ENCODE data around the gene LAPTM4A.
"Not testable (repeated sequence)": the region's sequence is repeated elsewhere in the genome, so short reads cannot be mapped to it uniquely, and the experiment has no call there.

The LAPTM4A gene

DNA sequence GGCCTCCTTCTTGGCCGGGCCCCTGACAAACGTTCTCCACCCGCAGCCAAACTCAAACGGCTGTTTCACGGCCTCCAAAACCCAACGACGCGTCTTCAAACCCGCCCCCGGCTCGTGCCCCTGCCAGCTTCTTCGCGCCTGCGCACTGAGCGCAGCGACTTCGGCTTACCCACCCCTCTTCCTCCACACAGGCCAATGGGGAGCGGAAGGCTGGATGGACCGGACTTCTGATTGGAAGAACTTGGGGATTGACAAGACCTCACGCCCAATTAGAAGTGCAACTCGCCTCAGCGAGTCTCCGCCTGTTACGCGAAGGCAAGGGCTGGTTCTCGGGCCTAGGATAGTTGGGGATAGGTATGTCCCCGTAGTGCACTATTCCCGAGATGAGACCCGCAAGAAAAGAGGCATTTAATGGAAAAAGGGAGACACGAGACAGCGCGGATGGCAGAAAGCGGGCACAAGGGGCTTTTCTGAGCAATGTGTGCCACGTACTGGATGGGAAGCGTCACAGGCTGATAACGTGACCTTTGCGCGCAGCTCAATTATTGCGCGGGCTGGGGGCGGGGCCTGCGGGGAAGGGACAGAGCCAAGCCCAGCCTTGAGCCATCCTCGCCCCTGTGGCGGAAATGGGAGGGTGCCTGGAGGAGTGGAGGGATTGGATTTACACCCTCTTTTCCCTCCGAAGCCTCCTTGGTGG, at the start of gene LAPTM4A:
LAPTM4A (minus strand) TSS at position 97 of the 697 bp plus-strand sequence. CDS start 108 bp downstream, outside the sequence.
- H3K4me3 ChIP-seq (ENCODE audit: low read depth, low read length): peak within 1 kb of the TSS; percentile 80
- peak; percentile 100 for DNase-seq (ENCODE audit: low read depth)

DNA sequence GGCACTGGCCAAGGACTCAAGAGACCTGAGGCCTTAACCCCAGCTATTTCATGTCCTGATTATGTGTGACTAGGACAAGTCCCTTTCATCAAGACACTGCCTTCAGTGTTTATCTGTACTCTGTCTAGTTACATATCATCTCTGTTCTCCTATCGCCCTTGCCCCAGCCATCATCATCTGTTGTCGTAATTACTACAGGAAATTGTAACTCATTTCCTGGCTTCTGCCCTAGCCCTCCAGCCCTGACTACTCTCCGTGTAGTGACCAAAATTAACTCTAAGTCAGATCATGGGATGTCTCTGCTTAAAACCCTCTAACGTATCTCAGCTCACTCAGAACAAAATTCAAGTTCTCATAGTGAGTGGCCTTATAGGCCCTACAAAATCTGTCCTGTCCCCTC, 49.3 kb upstream of the LAPTM4A start:
- H3K4me3 ChIP-seq (ENCODE audit: low read depth, low read length): no peak overlapping the region
- no peak for DNase-seq (ENCODE audit: low read depth)

DNA sequence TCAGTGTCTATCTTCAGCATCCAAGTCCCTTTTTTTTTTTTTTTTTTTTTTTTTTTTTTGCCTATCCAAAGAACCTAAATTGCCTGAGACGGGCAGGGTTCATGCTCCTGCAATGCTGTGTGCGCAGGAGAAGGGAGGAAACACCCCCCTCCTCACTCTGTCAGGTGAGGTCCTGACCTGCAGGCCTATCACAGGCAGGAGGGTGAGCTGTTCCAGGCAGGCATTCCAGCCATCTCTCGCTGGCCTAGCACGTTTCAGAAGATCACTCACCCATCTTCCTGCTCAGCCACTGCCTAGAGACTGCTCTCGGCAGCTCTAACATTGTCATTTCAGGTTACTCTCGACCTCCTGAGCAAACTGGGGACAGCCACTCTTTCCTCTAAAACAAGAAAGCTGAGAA, 48.4 kb upstream of the LAPTM4A start:
- DNase-seq (ENCODE audit: low read depth): no peak
- no peak overlapping the region for H3K4me3 ChIP-seq (ENCODE audit: low read depth, low read length)

DNA sequence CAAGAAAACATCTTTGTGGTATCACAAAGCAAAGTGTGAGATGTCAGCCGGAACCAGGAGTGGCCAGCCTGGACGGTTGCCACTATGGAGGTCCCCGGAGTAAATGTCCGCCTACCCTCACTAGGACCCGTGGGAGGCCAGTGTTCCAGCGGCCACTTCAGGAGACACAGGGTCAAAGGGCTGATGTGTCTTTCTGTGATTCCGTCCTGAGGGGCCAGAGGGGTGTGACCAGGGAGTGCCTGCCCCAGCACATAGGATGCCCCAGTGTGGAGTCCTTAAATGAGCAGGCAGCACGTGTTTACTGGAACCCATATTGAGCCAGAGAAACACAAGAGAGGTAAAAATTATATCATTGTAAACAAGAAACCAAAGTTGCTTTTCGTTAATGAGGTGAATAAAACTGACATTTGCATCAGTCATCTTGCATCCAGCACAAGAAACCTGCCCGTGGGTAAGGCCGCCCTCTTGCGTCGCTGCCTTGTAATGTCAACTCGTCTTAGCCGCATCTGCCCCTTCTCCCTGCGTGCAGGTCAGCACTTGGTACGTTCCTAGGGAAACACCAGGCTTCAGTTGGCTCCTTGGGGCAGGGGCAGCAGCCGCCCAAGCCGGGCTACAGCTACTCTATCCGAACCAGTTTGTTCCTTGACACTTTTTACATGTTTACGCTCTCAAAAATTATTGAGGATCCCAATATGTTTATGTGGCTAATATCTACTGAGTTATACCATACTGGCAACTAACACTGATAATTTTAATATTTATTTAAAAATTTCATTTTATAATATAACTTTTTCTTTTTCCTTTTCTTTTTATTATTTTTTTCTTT, 46.7 kb upstream of the LAPTM4A start:
- peak; percentile 54 for DNase-seq (ENCODE audit: low read depth)
- no peak overlapping the region for H3K4me3 ChIP-seq (ENCODE audit: low read depth, low read length)

DNA sequence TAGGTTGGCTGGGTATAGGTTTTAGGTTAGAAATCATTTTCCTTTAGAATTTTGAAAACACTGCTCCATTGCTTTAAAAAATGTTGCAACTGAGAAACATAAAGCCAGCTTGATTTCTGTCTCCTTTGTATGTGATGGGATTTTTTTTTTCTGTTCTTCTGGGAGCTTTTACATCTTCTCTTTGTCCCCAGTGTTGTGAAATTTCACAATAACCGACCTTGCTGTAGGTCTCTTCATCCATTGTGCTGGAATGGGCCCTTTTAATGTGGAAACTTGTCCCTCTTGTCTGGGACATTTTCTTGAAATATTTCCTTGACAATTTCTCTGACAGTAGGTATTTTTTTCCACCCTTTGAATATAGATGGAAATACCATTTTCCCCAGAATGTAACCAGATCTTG, 44.0 kb upstream of the LAPTM4A start:
- H3K4me3 ChIP-seq (ENCODE audit: low read depth, low read length): no peak overlapping the region
- no peak for DNase-seq (ENCODE audit: low read depth)

DNA sequence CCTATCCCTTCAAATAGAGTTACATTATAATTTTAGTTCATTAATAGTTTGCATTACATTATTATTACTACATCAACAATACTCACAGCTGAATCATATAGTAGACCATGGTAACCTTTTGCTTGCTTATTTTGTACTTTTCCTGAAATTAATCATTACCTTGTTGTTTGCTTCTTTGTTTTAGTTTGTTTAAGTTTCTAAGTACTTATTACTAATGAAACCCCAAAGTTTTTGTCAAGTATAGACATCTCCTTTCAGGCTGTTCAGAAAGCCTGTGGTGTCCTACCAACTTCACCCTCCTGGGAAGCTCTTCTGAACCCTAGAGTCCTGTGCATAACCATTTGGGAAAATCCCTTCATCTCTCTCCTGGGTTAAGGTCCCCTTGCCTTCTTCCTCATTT, 43.5 kb upstream of the LAPTM4A start:
- no peak for DNase-seq (ENCODE audit: low read depth)
- no peak overlapping the region for H3K4me3 ChIP-seq (ENCODE audit: low read depth, low read length)

DNA sequence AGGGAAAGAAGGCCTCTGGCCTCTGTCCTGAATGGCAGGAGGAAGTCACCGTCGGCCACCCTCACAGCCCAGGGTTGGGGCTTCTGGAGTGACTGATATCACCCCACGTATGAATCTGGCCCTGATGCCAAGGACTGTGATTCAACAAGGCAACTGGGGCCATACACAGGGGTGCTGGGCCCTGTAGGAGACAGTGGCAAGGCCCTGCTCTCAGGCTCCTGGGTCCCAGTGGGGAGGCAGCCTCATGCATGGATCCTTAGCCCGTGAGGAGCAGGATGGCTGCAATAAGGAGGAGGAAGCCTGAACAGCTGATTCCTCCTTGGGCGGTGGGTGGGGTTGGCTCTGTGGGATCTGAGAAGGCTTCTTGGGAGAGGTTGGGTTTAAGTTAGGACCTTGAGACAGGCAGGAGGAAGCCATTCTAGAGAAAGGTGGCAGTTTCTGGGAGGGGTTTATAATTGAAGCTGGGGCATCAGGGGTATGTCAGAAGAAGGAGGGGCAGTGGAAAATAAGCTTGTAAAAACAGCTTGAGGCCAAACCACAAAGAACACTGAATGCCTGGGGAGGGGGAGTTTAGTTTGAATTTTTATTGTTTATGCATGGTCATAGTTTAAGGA, 42.8 kb upstream of the LAPTM4A start:
- no peak for DNase-seq (ENCODE audit: low read depth)
- no peak overlapping the region for H3K4me3 ChIP-seq (ENCODE audit: low read depth, low read length)

DNA sequence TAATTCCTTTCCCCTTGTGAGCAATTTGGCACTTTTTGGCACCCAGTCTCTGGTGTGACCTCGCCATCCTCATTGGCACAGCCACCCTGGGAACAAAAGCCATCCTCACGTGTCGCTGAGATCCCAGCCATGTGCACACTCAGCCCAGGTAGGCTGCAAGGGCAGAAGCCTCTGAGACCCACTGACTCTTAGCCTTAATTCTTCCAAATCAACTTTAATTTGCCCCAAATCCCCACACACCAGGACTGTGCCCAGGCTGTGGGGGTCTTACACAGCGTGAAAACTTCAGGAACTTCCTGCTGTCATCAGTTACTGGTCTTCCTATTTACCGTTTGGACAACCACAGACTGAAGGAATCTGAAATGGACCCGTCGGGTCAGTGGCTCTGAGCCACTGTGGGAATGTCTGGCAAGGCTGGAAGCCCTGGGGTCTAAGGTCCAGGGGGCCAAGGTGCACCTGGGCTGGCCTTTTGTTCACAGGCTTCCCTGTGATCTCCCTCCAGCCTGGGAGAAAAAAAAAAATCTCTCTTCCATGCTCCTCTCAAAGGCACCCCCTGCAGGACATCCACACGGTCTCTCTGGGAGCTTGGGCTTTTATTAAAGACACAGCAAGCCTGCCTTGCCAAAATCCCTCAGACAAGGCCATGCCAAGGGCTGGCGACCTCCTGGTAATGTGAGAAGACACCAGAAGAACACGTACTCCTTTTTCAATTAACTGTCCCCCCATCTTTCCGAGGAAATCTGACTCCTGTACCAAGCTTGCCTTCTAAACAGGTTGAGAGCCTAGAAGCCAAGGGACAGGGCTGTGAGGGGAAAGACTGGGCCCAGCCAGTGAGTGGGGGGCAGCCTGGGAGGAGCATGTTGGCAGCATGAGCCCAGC, 42.1 kb upstream of the LAPTM4A start:
- peak; percentile 41 for DNase-seq (ENCODE audit: low read depth)

DNA sequence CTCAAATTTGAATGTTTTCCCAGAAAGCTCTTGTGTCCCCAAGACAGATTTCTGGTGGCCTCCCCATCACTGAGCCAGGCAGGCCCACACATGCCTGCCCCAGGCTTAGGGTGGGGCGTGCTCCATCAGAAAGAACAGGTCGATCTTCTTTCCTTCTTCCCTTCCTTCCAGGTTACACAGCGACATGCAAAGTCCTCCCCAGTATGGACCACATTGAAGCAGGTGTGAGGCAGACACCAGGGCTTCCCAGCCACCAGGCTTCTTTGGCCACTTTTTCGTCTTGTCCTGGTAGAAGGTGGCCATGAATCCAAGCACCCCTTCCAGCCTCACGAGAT, 41.4 kb upstream of the LAPTM4A start:
- no peak for DNase-seq (ENCODE audit: low read depth)
- no peak overlapping the region for H3K4me3 ChIP-seq (ENCODE audit: low read depth, low read length)

More for the DNA sequence above, 42.1 kb upstream of the LAPTM4A start:
- no peak overlapping the region for H3K4me3 ChIP-seq (ENCODE audit: low read depth, low read length)

DNA sequence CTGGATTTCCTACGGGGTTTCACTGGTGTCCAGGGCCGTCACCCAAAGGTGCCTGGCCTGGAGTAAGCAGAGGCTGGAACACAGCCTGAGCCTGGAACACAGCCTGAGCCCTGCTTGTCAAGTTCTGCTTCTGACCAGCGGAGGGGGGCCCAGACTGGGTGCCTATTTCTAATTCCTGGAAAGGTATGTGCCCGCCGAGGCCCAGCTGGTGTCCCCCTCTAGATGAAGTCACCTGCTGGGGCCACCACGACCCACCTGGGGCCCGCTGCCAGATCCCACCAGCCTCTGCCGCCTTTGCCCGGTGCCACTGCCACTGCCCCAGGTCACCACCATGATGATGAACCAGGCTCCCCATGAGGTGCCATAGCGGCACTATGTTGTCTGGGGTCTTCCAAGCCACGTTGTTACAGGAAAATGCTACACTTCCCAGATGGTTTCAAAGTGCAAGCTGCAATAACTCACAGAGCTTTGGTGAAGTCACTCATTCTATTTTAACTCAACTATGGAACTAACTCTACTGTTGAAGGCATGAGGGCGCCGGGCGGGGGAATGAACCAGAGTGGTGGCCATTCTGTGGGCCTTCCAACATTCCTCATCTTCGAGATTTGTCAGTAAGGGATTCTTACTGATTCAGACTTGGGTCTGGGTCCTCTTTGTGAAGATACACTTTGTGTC, 40.9 kb upstream of the LAPTM4A start:
- DNase-seq (ENCODE audit: low read depth): no peak
- no peak overlapping the region for H3K4me3 ChIP-seq (ENCODE audit: low read depth, low read length)

DNA sequence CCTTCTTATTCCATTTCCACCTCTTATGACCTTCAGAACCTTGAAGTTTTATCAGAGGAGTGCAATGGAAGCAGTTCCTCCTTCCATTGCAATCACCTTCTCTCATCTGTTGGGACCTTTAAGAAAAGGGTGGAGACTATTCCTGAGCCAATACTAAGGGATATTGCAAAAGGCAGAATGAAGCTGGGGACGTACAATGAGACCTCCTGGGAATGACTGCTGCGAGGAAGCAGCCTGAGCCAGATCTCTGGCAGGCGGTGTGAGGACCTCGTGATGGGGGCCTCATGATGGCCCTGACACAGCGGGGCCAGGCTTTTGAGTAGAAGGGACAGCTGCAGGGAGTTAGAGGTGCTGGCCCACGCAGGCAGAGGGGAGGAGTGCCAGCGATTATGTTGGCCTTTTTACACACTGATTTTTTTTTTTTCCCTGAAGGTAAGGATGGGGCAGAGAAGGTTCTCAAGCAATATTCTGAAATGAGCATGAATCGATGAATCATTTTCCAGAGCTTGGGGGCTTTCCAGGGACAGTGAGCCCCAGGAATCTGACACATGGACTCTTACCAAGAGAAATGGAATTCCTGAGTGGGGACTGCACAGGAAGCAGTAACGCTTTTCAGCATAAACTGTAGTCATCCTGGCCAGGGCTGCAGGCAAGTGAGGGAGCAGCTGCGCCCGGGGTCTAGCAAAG, 40.0 kb upstream of the LAPTM4A start:
- peak overlapping the region; percentile 26 for H3K4me3 ChIP-seq (ENCODE audit: low read depth, low read length)
- peak; percentile 93 for DNase-seq (ENCODE audit: low read depth)

DNA sequence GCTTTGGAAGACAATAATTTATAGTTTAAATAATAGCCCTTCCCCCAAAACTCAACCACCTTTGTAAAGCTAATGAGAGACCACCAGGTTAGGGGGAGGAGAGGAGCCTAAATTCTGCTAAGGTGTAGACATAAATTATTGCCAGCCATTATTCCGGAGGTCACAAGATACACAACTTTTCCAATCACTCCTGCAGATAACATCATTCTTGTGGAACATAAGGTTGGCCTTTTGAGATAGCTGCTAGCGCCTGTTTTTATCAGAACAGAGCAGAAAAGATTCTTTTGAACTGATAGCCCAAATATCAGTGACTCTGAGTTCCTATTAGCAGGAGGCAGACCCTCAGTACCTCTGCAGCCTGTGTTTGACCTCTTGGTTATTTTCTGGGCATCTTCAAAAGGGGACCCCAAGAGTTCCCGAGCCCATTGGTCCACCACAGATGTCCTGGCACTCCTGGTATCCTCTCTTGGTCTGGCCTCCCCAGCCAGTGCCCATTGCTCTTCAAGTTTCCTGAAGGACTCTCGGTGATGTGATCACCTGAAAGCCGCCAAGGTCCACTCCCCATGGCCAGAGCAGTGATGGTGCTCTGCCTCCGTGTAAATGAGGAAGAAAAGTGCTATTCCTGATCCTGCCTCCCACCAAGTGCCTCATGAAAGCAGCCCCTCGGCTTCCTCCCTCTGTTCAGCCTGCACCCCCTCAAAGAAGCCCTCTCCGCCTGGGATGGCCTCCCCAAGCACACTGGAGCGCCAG, 38.5 kb upstream of the LAPTM4A start:
- no peak for DNase-seq (ENCODE audit: low read depth)
- no peak overlapping the region for H3K4me3 ChIP-seq (ENCODE audit: low read depth, low read length)

DNA sequence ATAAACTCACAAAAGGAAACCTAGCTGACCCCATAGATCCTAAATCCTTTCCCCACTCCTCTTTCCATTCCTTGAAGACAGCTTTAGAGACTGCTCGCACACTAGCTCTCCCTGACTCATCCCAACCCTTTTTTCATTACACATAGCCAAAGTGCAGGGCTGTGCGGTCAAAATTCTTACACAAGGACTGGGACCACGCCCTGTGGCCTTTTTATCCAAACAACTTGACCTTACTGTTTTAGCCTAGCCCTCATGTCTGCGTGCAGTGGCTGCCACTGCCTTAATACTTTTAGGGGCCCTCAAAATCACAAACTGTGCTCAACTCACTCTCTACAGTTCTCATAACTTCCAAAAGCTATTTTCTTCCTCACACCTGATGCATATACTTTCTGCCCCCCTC, 34.5 kb upstream of the LAPTM4A start:
- H3K4me3 ChIP-seq (ENCODE audit: low read depth, low read length); DNase-seq (ENCODE audit: low read depth): not testable (repeated sequence)

DNA sequence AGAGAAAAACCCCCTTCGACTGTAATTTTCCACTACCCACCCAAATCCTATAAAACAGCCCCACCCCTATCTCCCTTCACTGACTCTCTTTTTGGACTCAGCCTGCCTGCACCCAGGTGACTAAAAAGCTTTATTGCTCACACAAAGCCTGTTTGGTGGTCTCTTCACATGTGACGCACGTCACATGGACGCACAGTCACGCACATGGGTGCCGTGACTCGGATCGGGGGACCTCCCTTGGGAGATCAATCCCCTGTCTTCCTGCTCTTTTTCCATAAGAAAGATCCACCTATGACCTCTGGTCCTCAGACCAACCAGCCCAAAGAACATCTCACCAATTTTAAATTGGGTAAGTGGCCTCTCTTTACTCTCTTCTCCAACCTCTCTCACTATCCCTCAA, 31.4 kb upstream of the LAPTM4A start:
- not testable (repeated sequence) for H3K4me3 ChIP-seq (ENCODE audit: low read depth, low read length); DNase-seq (ENCODE audit: low read depth)

DNA sequence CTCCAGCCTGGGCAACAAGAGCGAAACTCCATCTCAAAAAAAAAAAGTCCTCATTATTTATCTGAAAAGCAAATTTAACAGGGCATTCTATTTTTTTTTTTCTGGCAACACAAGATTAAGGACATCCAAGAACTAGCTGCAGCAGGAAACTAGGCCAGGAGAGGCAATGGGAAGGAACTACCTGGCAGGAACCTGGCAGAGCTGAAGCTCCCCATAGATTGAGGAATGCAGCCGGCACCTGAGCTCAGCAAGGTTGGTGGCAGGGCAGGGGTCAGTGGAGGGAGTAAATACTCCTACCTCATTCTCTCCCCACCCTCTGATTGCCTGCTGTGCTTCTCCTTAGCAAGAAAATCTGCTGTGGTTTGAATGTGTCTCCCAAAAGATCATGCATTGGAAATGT, 30.4 kb upstream of the LAPTM4A start:
- no peak for DNase-seq (ENCODE audit: low read depth)

DNA sequence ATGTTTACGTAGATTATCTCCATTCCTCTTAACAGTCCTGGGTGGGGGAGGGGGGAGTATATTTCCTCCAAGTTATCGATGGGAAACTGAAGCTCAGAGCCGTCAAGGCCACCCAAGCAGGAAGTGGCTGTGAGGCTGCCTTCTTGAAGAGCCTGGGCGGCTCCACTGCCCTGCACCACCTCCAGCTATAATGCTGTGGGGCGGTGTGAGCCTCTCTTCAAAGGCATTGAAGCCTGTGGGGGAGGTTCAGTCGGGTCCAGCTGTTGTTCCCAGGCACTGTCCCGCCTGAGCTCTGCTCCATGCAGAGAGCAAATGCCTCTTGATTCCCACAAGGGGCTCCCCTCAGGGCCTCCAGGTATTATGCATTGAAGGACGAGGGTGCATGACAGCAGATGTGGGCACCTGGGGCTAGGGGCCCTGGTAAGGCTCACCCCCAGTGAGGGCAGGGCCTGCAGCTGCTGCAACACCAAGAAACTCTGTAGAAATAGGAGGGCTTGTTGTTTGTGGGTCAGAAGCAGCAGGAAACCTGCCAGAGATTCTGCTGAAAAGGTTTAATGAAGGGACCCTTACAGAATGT, 29.5 kb upstream of the LAPTM4A start:
- no peak for DNase-seq (ENCODE audit: low read depth)
- H3K4me3 ChIP-seq (ENCODE audit: low read depth, low read length): no peak overlapping the region

More for the DNA sequence above, 30.4 kb upstream of the LAPTM4A start:
- no peak overlapping the region for H3K4me3 ChIP-seq (ENCODE audit: low read depth, low read length)

DNA sequence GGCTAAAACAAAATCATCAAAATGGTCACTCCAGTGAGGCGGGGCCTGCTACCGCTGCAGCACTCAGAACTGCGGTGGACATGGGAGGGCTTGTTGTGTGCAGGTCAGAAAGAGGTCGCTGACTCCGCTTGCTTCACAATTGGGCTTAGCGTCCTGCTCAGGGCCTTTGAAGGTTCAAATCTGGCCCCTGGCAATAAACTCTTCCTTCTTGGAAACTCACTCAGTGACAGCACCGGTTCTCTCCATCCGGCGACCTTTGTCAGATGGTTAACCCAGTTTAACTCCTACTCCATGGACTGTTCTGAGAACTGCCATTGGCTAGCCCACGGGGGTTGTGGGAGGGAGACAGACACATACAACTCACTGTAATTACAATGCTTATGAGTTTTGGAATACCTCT, 29.0 kb upstream of the LAPTM4A start:
- no peak overlapping the region for H3K4me3 ChIP-seq (ENCODE audit: low read depth, low read length)
- no peak for DNase-seq (ENCODE audit: low read depth)
